DLD1 (cell line): ENCODE data around the gene ADAR.

Experiments used
- in situ Hi-C: cut with HindIII; loops from 2 replicates; pipeline ENCODE4 v1.10.0; 2017; ENCODE audit warnings: low sequenced_read_pairs

The ADAR gene

GRCh38 chr1:154533952-154534844 is 73.8 kb downstream of the ADAR start:
- in situ Hi-C loops: no loop called here
